AG09309 (cell line): Measurements from ENCODE around the gene LMBRD1.

Source experiments
- DNase-seq: peaks from one replicate; pipeline ENCODE4 v3.0.0-alpha.2; 2010; ENCODE audit warnings: low read depth
- H3K4me3 ChIP-seq: 2 replicates; pipeline ENCODE4 v1.5.1; 2011; ENCODE audit warnings: mild to moderate bottlenecking, low read depth, low read length, moderate library complexity; ENCODE audit not compliant: control insufficient read depth
- CTCF ChIP-seq: IDR thresholded peaks from 2 replicates; pipeline ENCODE4 v1.5.1; 2011; ENCODE audit warnings: mild to moderate bottlenecking, low read depth, low read length, inconsistent platforms; ENCODE audit not compliant: insufficient read depth, control insufficient read depth; ENCODE audit errors: missing control alignments

LMBRD1 gene

GRCh38 chr6:69631552-69632346 is 165.1 kb downstream of the LMBRD1 start:
- TF ChIP-seq CTCF = no peak
- no peak overlapping the region for H3K4me3 ChIP-seq
- no peak for DNase-seq

- no peak overlapping the region for H3K4me3 ChIP-seq
- no peak for DNase-seq
- TF ChIP-seq CTCF = no peak
Measured at GRCh38 chr6:69630767-69631166, 166.0 kb downstream of the LMBRD1 start.

GRCh38 chr6:69627625-69628024 is 169.2 kb downstream of the LMBRD1 start:
- TF ChIP-seq CTCF = no peak
- no peak for DNase-seq

GRCh38 chr6:69624944-69625343 is 171.9 kb downstream of the LMBRD1 start:
- DNase-seq = no peak
- TF ChIP-seq CTCF = no peak
- no peak overlapping the region for H3K4me3 ChIP-seq

More at GRCh38 chr6:69627625-69628024, 169.2 kb downstream of the LMBRD1 start:
- H3K4me3 ChIP-seq = no peak overlapping the region
